GM23338 (cell line): ENCODE results near the gene DYRK3. TPM values are rescaled to one million over a fixed set of nuclear protein-coding genes. Genes with fewer than 3 reads are reported as not detected.

Source experiments
- ATAC-seq: fragments of 200-7000 bp; cut with Tn5 transposase; 3 replicates; pipeline ENCODE4 v1.9.1; 2020
- DNase-seq: peaks from one replicate; pipeline ENCODE4 v3.0.0-alpha.2; 2015; ENCODE audit warnings: low spot score
- H2AFZ ChIP-seq: fragments of 200-600 bp; sonication (generic); 2 replicates; pipeline ENCODE4 v1.8.0; 2016; ENCODE audit warnings: antibody characterized with exemption, mild to moderate bottlenecking, moderate library complexity
- H3F3A ChIP-seq: fragments of 200-600 bp; sonication (generic); replicated peaks from 2 replicates; pipeline ENCODE4 v1.8.0; 2017; ENCODE audit warnings: antibody characterized with exemption, mixed run types, low read depth
- H3K27ac ChIP-seq: fragments of 200-600 bp; sonication (generic); 2 replicates; pipeline ENCODE4 v1.6.1; 2016; ENCODE audit warnings: low read depth
- H3K27me3 ChIP-seq: fragments of 200-600 bp; sonication (generic); 2 replicates; pipeline ENCODE4 v1.8.0; 2016; ENCODE audit warnings: mild to moderate bottlenecking, mixed run types, moderate library complexity; ENCODE audit not compliant: insufficient read depth
- H3K36me3 ChIP-seq: fragments of 200-600 bp; sonication (generic); 2 replicates; pipeline ENCODE4 v1.8.0; 2016; ENCODE audit warnings: mild to moderate bottlenecking; ENCODE audit not compliant: insufficient read depth
- H3K4me1 ChIP-seq: fragments of 200-600 bp; sonication (generic); 2 replicates; pipeline ENCODE4 v1.8.0; 2016; ENCODE audit warnings: mild to moderate bottlenecking, moderate library complexity; ENCODE audit not compliant: insufficient read depth
- H3K4me2 ChIP-seq: fragments of 200-600 bp; sonication (generic); 2 replicates; pipeline ENCODE4 v1.7.1; 2017; ENCODE audit warnings: mixed run types
- H3K4me3 ChIP-seq: fragments of 200-600 bp; sonication (generic); 2 replicates; pipeline ENCODE4 v1.6.1; 2016; ENCODE audit warnings: mixed run types
- H3K79me2 ChIP-seq: fragments of 200-600 bp; sonication (generic); replicated peaks from 2 replicates; pipeline ENCODE4 v1.8.0; 2017; ENCODE audit warnings: mild to moderate bottlenecking; ENCODE audit not compliant: insufficient read depth
- H3K9me2 ChIP-seq: fragments of 200-600 bp; sonication (generic); 2 replicates; pipeline ENCODE4 v1.8.0; 2017; ENCODE audit not compliant: insufficient read depth
- H4K20me1 ChIP-seq: fragments of 200-600 bp; sonication (generic); replicated peaks from 2 replicates; pipeline ENCODE4 v1.8.0; 2017; ENCODE audit warnings: mild to moderate bottlenecking; ENCODE audit not compliant: insufficient read depth
- H3K27ac Mint-ChIP-seq: 2 replicates; pipeline ENCODE4 v1.8.0; 2020; ENCODE audit warnings: inconsistent platforms, mild to moderate bottlenecking, moderate library complexity, mixed read lengths
- H3K27me3 Mint-ChIP-seq: 3 replicates; pipeline ENCODE4 v1.8.0; 2022; ENCODE audit warnings: low read depth, mild to moderate bottlenecking, moderate library complexity, mixed read lengths, inconsistent platforms; ENCODE audit not compliant: insufficient read depth, poor library complexity
- H3K36me3 Mint-ChIP-seq: 3 replicates; pipeline ENCODE4 v1.8.0; 2021; ENCODE audit warnings: low read depth, mild to moderate bottlenecking, inconsistent platforms, moderate library complexity, mixed read lengths
- H3K4me1 Mint-ChIP-seq: 3 replicates; pipeline ENCODE4 v1.8.0; 2020; ENCODE audit warnings: mild to moderate bottlenecking, inconsistent platforms, mixed read lengths
- H3K4me3 Mint-ChIP-seq: 3 replicates; pipeline ENCODE4 v1.8.0; 2021; ENCODE audit warnings: moderate library complexity, mild to moderate bottlenecking, inconsistent platforms, mixed read lengths
- H3K9me3 Mint-ChIP-seq: 3 replicates; pipeline ENCODE4 v1.8.0; 2020; ENCODE audit warnings: moderate library complexity, mild to moderate bottlenecking, inconsistent platforms, mixed read lengths
- CREB1 ChIP-seq: fragments of 250-450 bp; sonication (Bioruptor Pico); IDR thresholded peaks from 2 replicates; pipeline ENCODE4 v1.5.0; 2020; ENCODE audit warnings: low read depth, mild to moderate bottlenecking, moderate library complexity
- EZH2 ChIP-seq: fragments of 200-600 bp; sonication (generic); IDR thresholded peaks from one replicate; pipeline ENCODE4 v1.8.0; 2017; ENCODE audit warnings: antibody characterized with exemption, mild to moderate bottlenecking, low read depth; ENCODE audit not compliant: unreplicated experiment
- JUNB ChIP-seq: IDR thresholded peaks from one replicate; pipeline ENCODE4 v1.6.1; 2016; ENCODE audit warnings: antibody characterized with exemption; ENCODE audit not compliant: unreplicated experiment
- STAT1 ChIP-seq: IDR thresholded peaks from one replicate; pipeline ENCODE4 v1.6.1; 2016; ENCODE audit warnings: antibody characterized with exemption; ENCODE audit not compliant: unreplicated experiment
- ZNF114 ChIP-seq: fragments of 250-450 bp; sonication (Bioruptor Pico); IDR thresholded peaks from 2 replicates; pipeline ENCODE4 v1.5.0; 2020; ENCODE audit warnings: mild to moderate bottlenecking, moderate library complexity
- ZNF331 ChIP-seq: fragments of 250-450 bp; sonication (Bioruptor Pico); IDR thresholded peaks from 2 replicates; pipeline ENCODE4 v1.5.0; 2020; ENCODE audit warnings: low read depth, mild to moderate bottlenecking, moderate library complexity
- polyA plus RNA-seq: library from polyadenylated mRNA; unstranded; fragments of >200 nt; fragmentation: Nextera tagmentation; extraction: Ambion mirVana; gene quantifications from 2 replicates; pipeline ENCODE4 v1.2.1, GENCODE V29; 2016
- total RNA-seq: library from RNA; depleted of rRNA; stranded (reverse); fragments of >200 nt; shearing (Covaris generic); gene quantifications from 2 replicates; pipeline ENCODE4 v1.2.3, GENCODE V29; 2014
- TF ChIP-seq, protein P1 (sequence below): fragments of 250-450 bp; sonication (Bioruptor Pico); IDR thresholded peaks from 2 replicates; pipeline ENCODE4 v1.5.0; 2020; ENCODE audit warnings: mild to moderate bottlenecking, moderate library complexity
- TF ChIP-seq, protein P2 (sequence below), 2 experiments: fragments of 200-600 bp in 1 of 2; sonication (generic) in 1 of 2; conservative IDR thresholded peaks; 2 replicates each; pipeline versions ENCODE4 v1.5.1 to v1.6.1; 2016 to 2017; ENCODE audit warnings: antibody characterized with exemption in 2 of 2, low read depth in 2 of 2, mild to moderate bottlenecking in 2 of 2, moderate library complexity in 1 of 2
- TF ChIP-seq, protein P3 (sequence below): IDR thresholded peaks from one replicate; pipeline ENCODE4 v1.6.1; 2018; ENCODE audit warnings: antibody characterized with exemption; ENCODE audit not compliant: unreplicated experiment
- TF ChIP-seq, protein P4 (sequence below): IDR thresholded peaks from 2 replicates; pipeline ENCODE4 v1.6.1; 2016; ENCODE audit warnings: antibody characterized with exemption

Gene DYRK3
- total and polyA plus RNA-seq, 2 experiments from 2014 or later = 2.9 to 9.5 TPM

DNA sequence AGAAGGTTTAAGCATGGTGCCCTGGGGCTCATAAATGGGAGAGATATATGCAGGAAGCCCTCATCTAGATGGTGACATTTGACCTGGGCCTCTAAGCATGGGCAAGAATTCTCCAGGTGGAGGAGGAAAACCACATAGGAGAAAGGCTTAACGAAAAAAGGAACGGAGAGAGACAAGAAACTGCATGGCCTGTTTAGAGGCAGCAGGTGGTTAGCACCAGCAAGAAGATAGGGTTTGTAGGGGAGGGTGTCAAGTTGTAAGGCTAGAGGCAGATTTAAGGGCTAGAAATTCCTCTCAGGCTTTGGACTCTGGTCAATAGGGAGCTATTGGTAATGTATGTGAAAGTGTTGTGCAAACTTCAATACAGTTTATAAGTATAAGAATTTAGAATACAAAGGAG lies 41.2 kb downstream of the DYRK3 start:
- H3K4me3 ChIP-seq = no peak overlapping the region
- no peak overlapping the region for H2AFZ ChIP-seq
- no peaks in the 10 kb centered on the region for H3K27me3 ChIP-seq
- H4K20me1 ChIP-seq = no peaks in the 10 kb centered on the region
- no peaks in the 10 kb centered on the region for H3K9me2 ChIP-seq
- Mint-ChIP-seq H3K27me3 (peaks cover 2% of the 10 kb centered on the region), H3K4me3 (no peak overlapping the region), H3K27ac (no peak overlapping the region), H3K4me1 (peaks cover 3% of the 10 kb centered on the region; the same call in 1 of the 3 replicates), H3K36me3 (no peaks in the 10 kb centered on the region), H3K9me3 (no peaks in the 10 kb centered on the region)
- ATAC-seq = no peak
- H3K4me2 ChIP-seq = no peak overlapping the region
- H3K79me2 ChIP-seq = no peaks in the 10 kb centered on the region
- DNase-seq = no peak
- no peaks in the 10 kb centered on the region for H3K36me3 ChIP-seq
- no peak overlapping the region for H3K27ac ChIP-seq
- H3K4me1 ChIP-seq = peaks cover 23% of the 10 kb centered on the region
- H3F3A ChIP-seq = no peaks in the 10 kb centered on the region
- TF ChIP-seq EZH2 (no peak), ZNF114 (CRISPR knock-in tag) (no peak), ZNF331 (CRISPR knock-in tag) (no peak), JUNB (no peak), STAT1 (no peak), CREB1 (CRISPR knock-in tag) (no peak)
- TF ChIP-seq, protein P1, sequence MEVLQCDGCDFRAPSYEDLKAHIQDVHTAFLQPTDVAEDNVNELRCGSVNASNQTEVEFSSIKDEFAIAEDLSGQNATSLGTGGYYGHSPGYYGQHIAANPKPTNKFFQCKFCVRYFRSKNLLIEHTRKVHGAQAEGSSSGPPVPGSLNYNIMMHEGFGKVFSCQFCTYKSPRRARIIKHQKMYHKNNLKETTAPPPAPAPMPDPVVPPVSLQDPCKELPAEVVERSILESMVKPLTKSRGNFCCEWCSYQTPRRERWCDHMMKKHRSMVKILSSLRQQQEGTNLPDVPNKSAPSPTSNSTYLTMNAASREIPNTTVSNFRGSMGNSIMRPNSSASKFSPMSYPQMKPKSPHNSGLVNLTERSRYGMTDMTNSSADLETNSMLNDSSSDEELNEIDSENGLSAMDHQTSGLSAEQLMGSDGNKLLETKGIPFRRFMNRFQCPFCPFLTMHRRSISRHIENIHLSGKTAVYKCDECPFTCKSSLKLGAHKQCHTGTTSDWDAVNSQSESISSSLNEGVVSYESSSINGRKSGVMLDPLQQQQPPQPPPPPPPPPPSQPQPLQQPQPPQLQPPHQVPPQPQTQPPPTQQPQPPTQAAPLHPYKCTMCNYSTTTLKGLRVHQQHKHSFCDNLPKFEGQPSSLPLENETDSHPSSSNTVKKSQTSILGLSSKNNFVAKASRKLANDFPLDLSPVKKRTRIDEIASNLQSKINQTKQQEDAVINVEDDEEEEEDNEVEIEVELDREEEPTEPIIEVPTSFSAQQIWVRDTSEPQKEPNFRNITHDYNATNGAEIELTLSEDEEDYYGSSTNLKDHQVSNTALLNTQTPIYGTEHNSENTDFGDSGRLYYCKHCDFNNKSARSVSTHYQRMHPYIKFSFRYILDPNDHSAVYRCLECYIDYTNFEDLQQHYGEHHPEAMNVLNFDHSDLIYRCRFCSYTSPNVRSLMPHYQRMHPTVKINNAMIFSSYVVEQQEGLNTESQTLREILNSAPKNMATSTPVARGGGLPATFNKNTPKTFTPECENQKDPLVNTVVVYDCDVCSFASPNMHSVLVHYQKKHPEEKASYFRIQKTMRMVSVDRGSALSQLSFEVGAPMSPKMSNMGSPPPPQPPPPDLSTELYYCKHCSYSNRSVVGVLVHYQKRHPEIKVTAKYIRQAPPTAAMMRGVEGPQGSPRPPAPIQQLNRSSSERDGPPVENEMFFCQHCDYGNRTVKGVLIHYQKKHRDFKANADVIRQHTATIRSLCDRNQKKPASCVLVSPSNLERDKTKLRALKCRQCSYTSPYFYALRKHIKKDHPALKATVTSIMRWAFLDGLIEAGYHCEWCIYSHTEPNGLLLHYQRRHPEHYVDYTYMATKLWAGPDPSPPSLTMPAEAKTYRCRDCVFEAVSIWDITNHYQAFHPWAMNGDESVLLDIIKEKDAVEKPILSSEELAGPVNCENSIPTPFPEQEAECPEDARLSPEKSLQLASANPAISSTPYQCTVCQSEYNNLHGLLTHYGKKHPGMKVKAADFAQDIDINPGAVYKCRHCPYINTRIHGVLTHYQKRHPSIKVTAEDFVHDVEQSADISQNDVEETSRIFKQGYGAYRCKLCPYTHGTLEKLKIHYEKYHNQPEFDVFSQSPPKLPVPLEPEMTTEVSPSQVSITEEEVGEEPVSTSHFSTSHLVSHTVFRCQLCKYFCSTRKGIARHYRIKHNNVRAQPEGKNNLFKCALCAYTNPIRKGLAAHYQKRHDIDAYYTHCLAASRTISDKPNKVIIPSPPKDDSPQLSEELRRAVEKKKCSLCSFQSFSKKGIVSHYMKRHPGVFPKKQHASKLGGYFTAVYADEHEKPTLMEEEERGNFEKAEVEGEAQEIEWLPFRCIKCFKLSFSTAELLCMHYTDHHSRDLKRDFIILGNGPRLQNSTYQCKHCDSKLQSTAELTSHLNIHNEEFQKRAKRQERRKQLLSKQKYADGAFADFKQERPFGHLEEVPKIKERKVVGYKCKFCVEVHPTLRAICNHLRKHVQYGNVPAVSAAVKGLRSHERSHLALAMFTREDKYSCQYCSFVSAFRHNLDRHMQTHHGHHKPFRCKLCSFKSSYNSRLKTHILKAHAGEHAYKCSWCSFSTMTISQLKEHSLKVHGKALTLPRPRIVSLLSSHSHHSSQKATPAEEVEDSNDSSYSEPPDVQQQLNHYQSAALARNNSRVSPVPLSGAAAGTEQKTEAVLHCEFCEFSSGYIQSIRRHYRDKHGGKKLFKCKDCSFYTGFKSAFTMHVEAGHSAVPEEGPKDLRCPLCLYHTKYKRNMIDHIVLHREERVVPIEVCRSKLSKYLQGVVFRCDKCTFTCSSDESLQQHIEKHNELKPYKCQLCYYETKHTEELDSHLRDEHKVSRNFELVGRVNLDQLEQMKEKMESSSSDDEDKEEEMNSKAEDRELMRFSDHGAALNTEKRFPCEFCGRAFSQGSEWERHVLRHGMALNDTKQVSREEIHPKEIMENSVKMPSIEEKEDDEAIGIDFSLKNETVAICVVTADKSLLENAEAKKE (CRISPR knock-in tag) = no peak
- TF ChIP-seq, protein P2, sequence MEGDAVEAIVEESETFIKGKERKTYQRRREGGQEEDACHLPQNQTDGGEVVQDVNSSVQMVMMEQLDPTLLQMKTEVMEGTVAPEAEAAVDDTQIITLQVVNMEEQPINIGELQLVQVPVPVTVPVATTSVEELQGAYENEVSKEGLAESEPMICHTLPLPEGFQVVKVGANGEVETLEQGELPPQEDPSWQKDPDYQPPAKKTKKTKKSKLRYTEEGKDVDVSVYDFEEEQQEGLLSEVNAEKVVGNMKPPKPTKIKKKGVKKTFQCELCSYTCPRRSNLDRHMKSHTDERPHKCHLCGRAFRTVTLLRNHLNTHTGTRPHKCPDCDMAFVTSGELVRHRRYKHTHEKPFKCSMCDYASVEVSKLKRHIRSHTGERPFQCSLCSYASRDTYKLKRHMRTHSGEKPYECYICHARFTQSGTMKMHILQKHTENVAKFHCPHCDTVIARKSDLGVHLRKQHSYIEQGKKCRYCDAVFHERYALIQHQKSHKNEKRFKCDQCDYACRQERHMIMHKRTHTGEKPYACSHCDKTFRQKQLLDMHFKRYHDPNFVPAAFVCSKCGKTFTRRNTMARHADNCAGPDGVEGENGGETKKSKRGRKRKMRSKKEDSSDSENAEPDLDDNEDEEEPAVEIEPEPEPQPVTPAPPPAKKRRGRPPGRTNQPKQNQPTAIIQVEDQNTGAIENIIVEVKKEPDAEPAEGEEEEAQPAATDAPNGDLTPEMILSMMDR (conservative IDR thresholded peaks at IDR 0.05; ENCODE audit: low read depth in 2 of 2) = no peak
- TF ChIP-seq, protein P3, sequence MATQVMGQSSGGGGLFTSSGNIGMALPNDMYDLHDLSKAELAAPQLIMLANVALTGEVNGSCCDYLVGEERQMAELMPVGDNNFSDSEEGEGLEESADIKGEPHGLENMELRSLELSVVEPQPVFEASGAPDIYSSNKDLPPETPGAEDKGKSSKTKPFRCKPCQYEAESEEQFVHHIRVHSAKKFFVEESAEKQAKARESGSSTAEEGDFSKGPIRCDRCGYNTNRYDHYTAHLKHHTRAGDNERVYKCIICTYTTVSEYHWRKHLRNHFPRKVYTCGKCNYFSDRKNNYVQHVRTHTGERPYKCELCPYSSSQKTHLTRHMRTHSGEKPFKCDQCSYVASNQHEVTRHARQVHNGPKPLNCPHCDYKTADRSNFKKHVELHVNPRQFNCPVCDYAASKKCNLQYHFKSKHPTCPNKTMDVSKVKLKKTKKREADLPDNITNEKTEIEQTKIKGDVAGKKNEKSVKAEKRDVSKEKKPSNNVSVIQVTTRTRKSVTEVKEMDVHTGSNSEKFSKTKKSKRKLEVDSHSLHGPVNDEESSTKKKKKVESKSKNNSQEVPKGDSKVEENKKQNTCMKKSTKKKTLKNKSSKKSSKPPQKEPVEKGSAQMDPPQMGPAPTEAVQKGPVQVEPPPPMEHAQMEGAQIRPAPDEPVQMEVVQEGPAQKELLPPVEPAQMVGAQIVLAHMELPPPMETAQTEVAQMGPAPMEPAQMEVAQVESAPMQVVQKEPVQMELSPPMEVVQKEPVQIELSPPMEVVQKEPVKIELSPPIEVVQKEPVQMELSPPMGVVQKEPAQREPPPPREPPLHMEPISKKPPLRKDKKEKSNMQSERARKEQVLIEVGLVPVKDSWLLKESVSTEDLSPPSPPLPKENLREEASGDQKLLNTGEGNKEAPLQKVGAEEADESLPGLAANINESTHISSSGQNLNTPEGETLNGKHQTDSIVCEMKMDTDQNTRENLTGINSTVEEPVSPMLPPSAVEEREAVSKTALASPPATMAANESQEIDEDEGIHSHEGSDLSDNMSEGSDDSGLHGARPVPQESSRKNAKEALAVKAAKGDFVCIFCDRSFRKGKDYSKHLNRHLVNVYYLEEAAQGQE = no peak
- TF ChIP-seq, protein P4, sequence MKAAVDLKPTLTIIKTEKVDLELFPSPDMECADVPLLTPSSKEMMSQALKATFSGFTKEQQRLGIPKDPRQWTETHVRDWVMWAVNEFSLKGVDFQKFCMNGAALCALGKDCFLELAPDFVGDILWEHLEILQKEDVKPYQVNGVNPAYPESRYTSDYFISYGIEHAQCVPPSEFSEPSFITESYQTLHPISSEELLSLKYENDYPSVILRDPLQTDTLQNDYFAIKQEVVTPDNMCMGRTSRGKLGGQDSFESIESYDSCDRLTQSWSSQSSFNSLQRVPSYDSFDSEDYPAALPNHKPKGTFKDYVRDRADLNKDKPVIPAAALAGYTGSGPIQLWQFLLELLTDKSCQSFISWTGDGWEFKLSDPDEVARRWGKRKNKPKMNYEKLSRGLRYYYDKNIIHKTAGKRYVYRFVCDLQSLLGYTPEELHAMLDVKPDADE = no peak
